Activated T-helper 1 cell treated with anti-CD3 and anti-CD28 coated beads, Interleukin-12 subunit alpha, Interleukin-12 subunit beta, Interleukin-2, Interleukin-4 antibody, amounts not matched to agents 30 ng/mL and 10 ng/mL and 1 ng/mL, durations not matched to agents 14 hours and 24 hours and 36 hours (primary cell): ENCODE data around the gene ADAMTS9. TPM values are rescaled to one million over a fixed set of nuclear protein-coding genes. Genes with fewer than 3 reads are reported as not detected.

Experiments used
- DNase-seq: peaks from one replicate; pipeline ENCODE4 v3.0.0; 2021; ENCODE audit warnings: low spot score
- H3K27ac Mint-ChIP-seq: one replicate; pipeline ENCODE4 v1.8.0; 2021; ENCODE audit warnings: mild to moderate bottlenecking, mixed read lengths
- H3K27me3 Mint-ChIP-seq: one replicate; pipeline ENCODE4 v1.8.0; 2022; ENCODE audit warnings: mild to moderate bottlenecking, moderate library complexity, mixed read lengths; ENCODE audit not compliant: insufficient read depth
- H3K36me3 Mint-ChIP-seq: one replicate; pipeline ENCODE4 v1.8.0; 2021; ENCODE audit warnings: low read depth, mixed read lengths
- H3K4me1 Mint-ChIP-seq: one replicate; pipeline ENCODE4 v1.8.0; 2021; ENCODE audit warnings: low read depth, mixed read lengths
- H3K4me3 Mint-ChIP-seq: one replicate; pipeline ENCODE4 v1.8.0; 2021; ENCODE audit warnings: mild to moderate bottlenecking, moderate library complexity, mixed read lengths
- H3K9me3 Mint-ChIP-seq: one replicate; pipeline ENCODE4 v1.8.0; 2021; ENCODE audit warnings: mixed read lengths
- intact Hi-C: fragments of 100-400 bp; cut with micrococcal nuclease; formaldehyde crosslinking; loops from one replicate; pipeline ENCODE4 v1.15.1; 2024
- total RNA-seq: library from RNA; stranded (reverse); gene quantifications from 2 replicates; pipeline ENCODE4 v1.2.3, GENCODE V29; 2022

The ADAMTS9 gene
- total RNA-seq, 1 donor from 2014 or later, result not detected

DNA sequence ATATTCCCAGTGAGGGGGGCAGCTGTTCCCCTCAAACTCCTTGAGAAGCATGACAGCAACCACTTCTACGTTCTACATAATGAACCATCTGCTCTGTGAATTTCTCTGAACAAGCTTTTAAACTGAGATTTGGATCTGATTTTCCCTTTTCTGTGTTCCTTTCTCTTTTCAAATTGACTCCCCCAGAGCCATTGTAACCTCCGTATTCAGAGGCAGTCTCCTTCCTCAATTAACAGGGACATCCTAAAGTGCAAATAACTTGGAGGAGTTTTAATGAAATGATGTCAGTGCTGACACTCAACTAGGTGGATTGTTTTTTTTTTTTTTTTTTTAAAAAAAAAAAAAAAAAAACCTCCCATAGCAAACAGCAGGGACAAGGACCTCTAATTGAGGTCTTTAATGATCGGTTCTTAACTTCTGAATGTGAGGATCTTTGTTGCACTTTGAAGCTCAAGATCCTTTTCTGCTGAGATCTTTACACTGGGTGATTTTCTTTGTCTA, 48.8 kb downstream of the ADAMTS9 start:
- Mint-ChIP-seq H3K4me3 (no peak overlapping the region), H3K27ac (no peak overlapping the region), H3K9me3 (no peaks in the 10 kb centered on the region), H3K27me3 (no peaks in the 10 kb centered on the region), H3K4me1 (no peaks in the 10 kb centered on the region), H3K36me3 (no peaks in the 10 kb centered on the region)
- DNase-seq, result no peak
- intact Hi-C loops, result no loop called here

DNA sequence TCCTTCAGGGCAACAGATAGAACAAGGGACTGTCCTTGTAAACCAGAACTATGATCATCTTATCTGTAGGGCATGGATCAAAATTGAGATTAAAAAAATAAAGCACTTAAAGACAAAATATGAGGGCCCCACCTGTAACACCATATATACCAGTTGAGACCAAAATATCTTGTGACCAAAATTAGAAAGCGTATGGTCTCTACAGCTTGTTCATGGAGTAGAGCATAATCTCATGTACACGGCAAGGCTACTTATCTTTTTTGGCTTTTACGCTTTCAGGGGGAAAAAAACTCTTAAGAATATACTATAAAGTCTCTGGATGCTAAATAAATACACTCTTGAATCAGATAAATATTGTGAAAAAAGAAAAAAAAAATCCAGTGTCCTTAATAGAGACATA, 49.3 kb downstream of the ADAMTS9 start:
- H3K4me3 Mint-ChIP-seq, result no peak overlapping the region
- no peaks in the 10 kb centered on the region for H3K4me1 Mint-ChIP-seq
- no peaks in the 10 kb centered on the region for H3K36me3 Mint-ChIP-seq
- H3K27me3 Mint-ChIP-seq, result no peaks in the 10 kb centered on the region
- no peak overlapping the region for H3K27ac Mint-ChIP-seq
- DNase-seq, result no peak
- intact Hi-C loops, result no loop called here
- no peaks in the 10 kb centered on the region for H3K9me3 Mint-ChIP-seq

DNA sequence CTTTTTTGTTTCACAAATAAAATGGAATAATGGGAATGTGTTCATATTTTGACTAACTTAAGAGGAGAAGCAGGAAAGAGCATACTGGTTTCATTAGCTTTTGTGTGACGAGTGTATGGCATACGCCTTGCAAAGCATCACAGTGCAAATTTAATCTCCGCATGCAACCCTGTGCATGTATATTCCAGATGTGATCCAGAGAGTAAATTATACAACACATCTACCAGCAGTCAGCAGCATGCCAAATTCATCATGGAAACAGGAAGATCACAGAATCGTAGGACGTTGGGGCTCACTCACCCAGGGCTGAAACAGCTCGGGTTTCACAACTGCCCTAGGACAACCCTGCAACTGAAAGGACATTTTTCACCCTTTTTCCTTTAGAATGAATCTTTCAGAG, 53.4 kb downstream of the ADAMTS9 start:
- no peak overlapping the region for H3K4me3 Mint-ChIP-seq
- H3K27me3 Mint-ChIP-seq, result no peaks in the 10 kb centered on the region
- no peaks in the 10 kb centered on the region for H3K9me3 Mint-ChIP-seq
- no peaks in the 10 kb centered on the region for H3K36me3 Mint-ChIP-seq
- H3K4me1 Mint-ChIP-seq, result no peaks in the 10 kb centered on the region
- H3K27ac Mint-ChIP-seq, result no peak overlapping the region
- intact Hi-C loops, result no loop called here
- DNase-seq, result no peak

DNA sequence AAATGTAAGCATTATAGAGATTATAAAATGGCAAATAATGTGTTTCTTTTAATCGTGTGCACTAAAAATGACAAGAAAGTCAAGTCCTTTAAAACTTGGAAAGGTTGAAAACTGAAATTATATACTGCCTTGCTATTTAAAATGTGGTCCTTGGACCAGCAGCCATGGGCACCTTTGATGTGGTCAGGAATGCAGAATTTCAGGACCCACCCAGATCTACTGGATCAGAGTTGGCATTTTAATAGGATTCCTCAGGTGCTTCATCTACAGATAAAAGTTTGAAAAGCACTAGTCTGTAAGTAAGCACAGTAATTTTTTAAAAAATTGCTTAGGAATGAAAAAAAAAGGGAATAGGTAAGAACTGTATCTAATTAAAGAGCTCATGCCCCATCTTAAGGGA, 55.8 kb downstream of the ADAMTS9 start:
- intact Hi-C loops, result no loop called here
- no peaks in the 10 kb centered on the region for H3K4me1 Mint-ChIP-seq
- no peak for DNase-seq
- no peak overlapping the region for H3K4me3 Mint-ChIP-seq
- no peaks in the 10 kb centered on the region for H3K27me3 Mint-ChIP-seq
- no peaks in the 10 kb centered on the region for H3K9me3 Mint-ChIP-seq
- no peaks in the 10 kb centered on the region for H3K36me3 Mint-ChIP-seq
- no peak overlapping the region for H3K27ac Mint-ChIP-seq

DNA sequence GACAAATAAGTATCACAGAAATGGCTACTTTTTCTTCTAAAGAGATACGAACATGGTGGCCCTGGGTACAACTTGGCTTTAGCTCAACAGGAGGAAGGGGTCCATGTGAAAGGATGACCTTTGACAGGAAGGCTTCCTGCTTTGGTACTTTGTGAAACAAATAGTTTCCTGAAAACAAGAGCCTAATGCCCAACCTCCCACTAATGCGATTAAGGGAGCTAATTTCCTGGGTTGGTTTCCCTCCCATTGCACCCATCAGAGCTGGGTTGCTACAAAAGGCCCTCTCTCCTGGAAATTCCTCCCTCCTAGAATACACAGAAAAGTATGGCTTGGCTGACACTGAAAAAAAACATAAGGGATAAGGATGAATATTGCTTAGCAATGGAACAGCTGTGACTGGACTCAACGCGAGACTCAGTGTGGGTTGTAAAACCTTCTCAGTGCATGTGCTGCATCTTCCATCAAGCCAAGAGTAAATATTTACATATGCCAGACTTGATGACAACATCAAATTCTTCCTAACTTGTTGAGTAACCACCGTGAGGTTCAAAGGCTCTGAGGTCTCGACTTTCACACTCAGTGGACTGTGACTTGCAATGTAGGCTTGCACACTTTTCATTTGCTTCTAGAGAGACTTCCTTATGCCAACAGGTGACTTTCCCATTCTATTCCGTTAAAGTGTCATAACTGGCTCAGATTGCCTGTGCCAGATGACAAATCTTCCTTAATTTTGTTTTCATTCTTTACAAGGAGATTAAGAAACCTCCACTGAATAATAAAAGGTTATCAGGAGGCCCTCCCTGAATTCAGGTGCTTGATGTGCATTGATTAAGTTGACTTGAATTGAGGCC, 60.1 kb downstream of the ADAMTS9 start:
- H3K27me3 Mint-ChIP-seq, result no peaks in the 10 kb centered on the region
- no peak overlapping the region for H3K4me3 Mint-ChIP-seq
- no peaks in the 10 kb centered on the region for H3K9me3 Mint-ChIP-seq

DNA sequence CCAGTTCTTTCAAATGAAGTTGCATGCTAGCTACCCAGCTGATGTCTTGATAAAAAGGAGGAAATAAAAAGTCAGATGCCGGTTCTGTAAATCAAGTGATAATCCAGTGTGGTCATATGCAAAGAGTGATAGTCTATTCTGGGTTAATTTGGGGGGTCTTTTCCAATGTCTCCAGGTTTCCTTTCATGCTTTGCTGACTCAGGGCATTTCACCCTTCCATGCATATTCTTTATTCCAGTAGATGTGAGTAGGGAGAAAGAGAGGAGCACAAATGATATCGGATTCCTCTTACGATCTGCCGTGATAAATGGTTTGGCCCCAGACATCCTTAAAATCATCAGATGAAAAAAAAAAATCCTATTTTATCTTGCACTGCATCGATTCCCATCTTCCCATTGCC, 60.8 kb downstream of the ADAMTS9 start:
- Mint-ChIP-seq H3K27ac (no peak overlapping the region), H3K27me3 (no peaks in the 10 kb centered on the region), H3K4me3 (no peak overlapping the region), H3K9me3 (no peaks in the 10 kb centered on the region), H3K36me3 (no peaks in the 10 kb centered on the region), H3K4me1 (no peaks in the 10 kb centered on the region)
- intact Hi-C loops, result no loop called here
- DNase-seq, result no peak

More for the DNA sequence above, 60.1 kb downstream of the ADAMTS9 start:
- Mint-ChIP-seq H3K36me3 (no peaks in the 10 kb centered on the region), H3K4me1 (no peaks in the 10 kb centered on the region), H3K27ac (no peak overlapping the region)
- intact Hi-C loops, result no loop called here
- no peak for DNase-seq

DNA sequence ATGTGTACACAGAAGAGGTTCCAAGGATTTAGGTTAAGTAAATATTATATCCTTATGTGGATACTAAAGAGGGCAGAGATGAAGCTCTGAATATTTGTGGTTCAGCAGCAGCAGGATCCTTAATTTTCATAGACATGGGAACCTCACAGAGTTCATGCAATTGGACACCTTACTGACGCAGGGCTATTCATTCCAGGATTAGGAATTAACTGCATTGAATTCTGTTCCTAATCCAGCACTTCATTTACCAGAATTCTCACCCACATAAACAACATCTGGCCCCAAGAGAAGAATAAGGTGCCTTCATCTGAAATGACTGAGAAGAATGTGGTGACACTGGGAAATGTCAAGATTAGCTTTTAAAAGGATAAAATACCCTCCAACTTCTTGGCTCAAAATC, 62.4 kb downstream of the ADAMTS9 start:
- intact Hi-C loops, result no loop called here
- Mint-ChIP-seq H3K4me3 (no peak overlapping the region), H3K36me3 (no peaks in the 10 kb centered on the region), H3K27me3 (no peaks in the 10 kb centered on the region), H3K4me1 (no peaks in the 10 kb centered on the region), H3K27ac (no peak overlapping the region), H3K9me3 (no peaks in the 10 kb centered on the region)
- DNase-seq, result no peak

DNA sequence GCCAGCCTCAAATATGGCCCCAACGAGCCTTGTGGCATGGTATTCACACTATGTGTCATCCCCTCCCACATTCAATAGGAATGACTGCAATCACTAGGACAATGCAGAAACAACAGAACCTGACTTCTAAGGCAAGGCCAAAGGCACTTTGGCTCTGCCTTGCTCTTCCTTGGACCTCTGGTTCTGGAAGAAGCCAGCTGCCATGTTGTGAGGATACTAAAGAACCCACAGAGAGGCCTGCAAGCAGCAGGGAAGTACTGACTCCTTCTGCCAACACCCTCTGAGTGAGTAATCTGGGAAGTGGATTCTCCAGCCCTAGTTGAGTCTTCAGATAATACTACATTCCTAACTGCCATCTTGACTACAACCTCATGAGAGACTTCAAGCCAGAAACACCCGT, 64.7 kb downstream of the ADAMTS9 start:
- Mint-ChIP-seq H3K36me3 (no peaks in the 10 kb centered on the region), H3K4me1 (no peaks in the 10 kb centered on the region), H3K27ac (no peak overlapping the region), H3K4me3 (no peak overlapping the region), H3K9me3 (no peaks in the 10 kb centered on the region), H3K27me3 (no peaks in the 10 kb centered on the region)
- intact Hi-C loops, result no loop called here
- no peak for DNase-seq

DNA sequence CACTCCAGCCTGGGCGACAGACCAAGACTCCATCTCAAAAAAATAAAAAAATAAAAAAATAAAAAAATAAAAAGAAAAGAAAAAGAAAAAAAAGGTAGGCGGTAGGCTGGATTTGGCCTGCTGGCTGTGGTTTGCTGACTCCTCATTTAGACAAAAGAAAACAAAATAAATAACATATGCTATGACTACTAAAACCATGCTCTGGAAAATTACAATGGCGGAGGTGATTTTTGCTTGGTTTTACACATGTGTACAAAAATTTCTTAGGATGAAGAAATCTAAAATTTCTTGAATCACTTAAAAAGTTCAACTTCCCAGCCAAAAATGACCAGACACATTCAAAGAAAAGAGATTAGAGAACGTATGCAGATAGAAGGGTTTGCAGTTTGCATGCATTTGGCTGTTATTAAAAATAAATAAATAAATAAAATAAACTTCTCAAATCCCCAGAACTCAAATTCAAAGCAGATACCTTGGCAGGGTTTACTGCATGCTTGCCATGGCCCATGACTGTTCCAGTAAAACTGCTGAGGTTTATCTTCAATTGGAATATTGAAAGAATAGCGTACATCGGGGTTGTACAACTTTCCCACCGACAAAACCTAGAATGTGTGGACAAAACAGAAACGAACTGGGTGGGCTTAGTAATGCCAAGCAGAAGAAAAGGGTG, 65.9 kb downstream of the ADAMTS9 start:
- Mint-ChIP-seq H3K9me3 (no peaks in the 10 kb centered on the region), H3K36me3 (no peaks in the 10 kb centered on the region), H3K4me3 (no peak overlapping the region), H3K27me3 (no peaks in the 10 kb centered on the region), H3K27ac (no peak overlapping the region), H3K4me1 (no peaks in the 10 kb centered on the region)
- DNase-seq, result no peak
- intact Hi-C loops, result no loop called here

DNA sequence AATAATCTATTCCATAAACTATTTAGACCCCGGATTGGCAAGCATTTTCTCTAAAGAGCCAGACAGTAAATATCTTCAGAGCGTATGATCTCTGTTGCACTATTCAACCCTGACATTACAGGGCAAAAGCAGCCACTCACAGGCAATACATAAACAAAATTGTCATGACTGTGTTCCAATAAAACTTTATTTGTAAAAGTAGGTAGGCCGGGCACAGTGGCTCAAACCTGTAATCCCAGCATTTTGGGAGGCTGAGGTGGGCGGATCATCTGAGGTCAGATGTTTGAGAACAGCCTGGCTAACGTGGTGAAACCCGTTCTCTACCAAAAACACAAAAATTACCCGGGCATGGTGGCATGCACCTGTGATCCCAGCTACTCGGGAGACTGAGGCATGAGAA, 66.5 kb downstream of the ADAMTS9 start:
- no peak for DNase-seq
- Mint-ChIP-seq H3K27me3 (no peaks in the 10 kb centered on the region), H3K4me3 (no peak overlapping the region), H3K9me3 (no peaks in the 10 kb centered on the region), H3K27ac (no peak overlapping the region), H3K4me1 (no peaks in the 10 kb centered on the region), H3K36me3 (no peaks in the 10 kb centered on the region)
- intact Hi-C loops, result no loop called here

DNA sequence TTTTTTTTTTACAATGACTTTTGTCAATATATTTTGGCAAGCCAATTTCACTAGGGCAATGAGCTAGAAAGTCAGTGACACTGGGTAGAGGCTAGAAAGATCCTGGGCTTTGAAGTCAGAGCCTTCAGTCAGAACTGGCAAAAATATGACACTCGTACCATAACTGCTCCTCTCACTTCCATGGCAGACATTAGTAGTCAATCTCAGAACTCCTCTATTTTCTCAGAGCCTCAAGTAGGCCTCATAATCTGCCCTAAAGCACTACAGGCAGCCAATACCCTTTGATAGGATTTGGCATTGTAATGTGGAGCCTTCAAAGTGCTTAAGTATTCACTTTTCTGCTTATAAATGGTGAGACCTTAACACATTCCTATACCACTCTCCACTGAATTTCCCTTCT, 67.8 kb downstream of the ADAMTS9 start:
- no peaks in the 10 kb centered on the region for H3K4me1 Mint-ChIP-seq
- no peak overlapping the region for H3K27ac Mint-ChIP-seq
- no peaks in the 10 kb centered on the region for H3K9me3 Mint-ChIP-seq
- no peak overlapping the region for H3K4me3 Mint-ChIP-seq
- DNase-seq, result no peak
- no peaks in the 10 kb centered on the region for H3K36me3 Mint-ChIP-seq
- H3K27me3 Mint-ChIP-seq, result no peaks in the 10 kb centered on the region
- intact Hi-C loops, result no loop called here

DNA sequence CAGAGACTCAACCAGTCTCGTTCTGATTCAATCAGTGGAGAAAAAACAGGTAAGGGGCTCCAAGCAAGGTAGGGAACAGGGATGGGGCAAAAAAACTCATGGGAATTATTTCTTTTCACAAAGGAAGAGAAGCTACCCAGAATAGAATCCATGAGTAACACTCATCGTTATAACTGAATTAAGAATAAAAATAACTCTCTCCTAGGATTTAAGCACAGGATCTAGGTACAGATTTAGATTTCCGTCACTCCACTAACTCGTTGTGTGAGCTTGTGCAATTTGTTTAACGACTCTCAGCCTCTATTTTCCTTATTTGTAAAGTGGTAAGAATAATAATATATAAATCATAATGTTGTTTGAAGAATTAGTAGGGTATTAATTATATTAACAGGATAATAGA, 68.6 kb downstream of the ADAMTS9 start:
- no peak overlapping the region for H3K4me3 Mint-ChIP-seq
- no peaks in the 10 kb centered on the region for H3K36me3 Mint-ChIP-seq
- H3K27me3 Mint-ChIP-seq, result no peaks in the 10 kb centered on the region
- no peaks in the 10 kb centered on the region for H3K4me1 Mint-ChIP-seq
- no peak overlapping the region for H3K27ac Mint-ChIP-seq
- H3K9me3 Mint-ChIP-seq, result no peaks in the 10 kb centered on the region
- intact Hi-C loops, result no loop called here
- no peak for DNase-seq

DNA sequence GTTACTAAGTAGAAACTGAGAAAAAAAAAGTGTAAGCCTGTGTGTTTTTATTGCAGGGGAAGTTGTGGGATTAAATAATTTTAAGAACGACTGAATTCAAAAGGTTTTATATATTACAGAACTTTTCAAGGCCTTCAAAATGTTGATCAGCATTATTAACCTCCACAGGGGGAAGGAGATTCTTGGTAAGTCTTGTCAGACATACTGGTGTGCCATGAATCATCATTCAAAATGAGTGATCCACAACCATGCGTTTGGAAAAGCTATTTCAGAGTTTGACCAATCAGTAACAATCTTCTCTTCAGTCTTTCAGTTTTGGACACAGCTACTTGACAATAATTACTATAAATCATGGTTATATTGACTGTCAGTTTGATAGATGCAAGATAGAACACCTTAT, 70.2 kb downstream of the ADAMTS9 start:
- no peak overlapping the region for H3K4me3 Mint-ChIP-seq
- intact Hi-C loops, result no loop called here
- no peaks in the 10 kb centered on the region for H3K27me3 Mint-ChIP-seq
- H3K9me3 Mint-ChIP-seq, result no peaks in the 10 kb centered on the region
- no peaks in the 10 kb centered on the region for H3K4me1 Mint-ChIP-seq
- no peaks in the 10 kb centered on the region for H3K36me3 Mint-ChIP-seq
- no peak for DNase-seq
- no peak overlapping the region for H3K27ac Mint-ChIP-seq
